GM20000 (cell line): ENCODE results near the gene C12orf43.

ENCODE experiments used
- DNase-seq: peaks from one replicate; pipeline ENCODE4 v3.0.0; 2012; ENCODE audit warnings: low spot score
- TF ChIP-seq, protein P1 (sequence below): IDR thresholded peaks from 2 replicates; pipeline ENCODE4 v1.5.1; 2012; ENCODE audit warnings: mild to moderate bottlenecking, control low read depth; ENCODE audit errors: extremely low read depth, missing control alignments

C12orf43 gene

DNA sequence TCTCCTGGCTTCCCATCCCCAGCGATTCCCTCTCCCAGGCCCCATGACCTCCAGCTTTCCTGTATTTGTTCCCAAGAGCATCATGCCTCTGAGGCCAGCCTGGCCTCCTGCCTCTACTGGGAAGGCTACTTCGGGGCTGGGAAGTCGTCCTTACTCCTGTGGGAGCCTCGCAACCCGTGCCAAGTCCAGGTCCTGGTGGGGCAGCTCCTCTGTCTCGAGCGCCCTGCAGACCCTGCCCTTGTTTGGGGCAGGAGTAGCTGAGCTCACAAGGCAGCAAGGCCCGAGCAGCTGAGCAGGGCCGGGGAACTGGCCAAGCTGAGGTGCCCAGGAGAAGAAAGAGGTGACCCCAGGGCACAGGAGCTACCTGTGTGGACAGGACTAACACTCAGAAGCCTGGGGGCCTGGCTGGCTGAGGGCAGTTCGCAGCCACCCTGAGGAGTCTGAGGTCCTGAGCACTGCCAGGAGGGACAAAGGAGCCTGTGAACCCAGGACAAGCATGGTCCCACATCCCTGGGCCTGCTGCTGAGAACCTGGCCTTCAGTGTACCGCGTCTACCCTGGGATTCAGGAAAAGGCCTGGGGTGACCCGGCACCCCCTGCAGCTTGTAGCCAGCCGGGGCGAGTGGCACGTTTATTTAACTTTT, 14.3 kb downstream of the C12orf43 start:
- DNase-seq = no peak

DNA sequence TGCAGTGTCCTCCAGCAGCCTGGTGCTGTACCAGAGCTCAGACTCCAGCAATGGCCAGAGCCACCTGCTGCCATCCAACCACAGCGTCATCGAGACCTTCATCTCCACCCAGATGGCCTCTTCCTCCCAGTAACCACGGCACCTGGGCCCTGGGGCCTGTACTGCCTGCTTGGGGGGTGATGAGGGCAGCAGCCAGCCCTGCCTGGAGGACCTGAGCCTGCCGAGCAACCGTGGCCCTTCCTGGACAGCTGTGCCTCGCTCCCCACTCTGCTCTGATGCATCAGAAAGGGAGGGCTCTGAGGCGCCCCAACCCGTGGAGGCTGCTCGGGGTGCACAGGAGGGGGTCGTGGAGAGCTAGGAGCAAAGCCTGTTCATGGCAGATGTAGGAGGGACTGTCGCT, 15.2 kb downstream of the C12orf43 start:
- no peak for DNase-seq
- TF ChIP-seq, protein P1, sequence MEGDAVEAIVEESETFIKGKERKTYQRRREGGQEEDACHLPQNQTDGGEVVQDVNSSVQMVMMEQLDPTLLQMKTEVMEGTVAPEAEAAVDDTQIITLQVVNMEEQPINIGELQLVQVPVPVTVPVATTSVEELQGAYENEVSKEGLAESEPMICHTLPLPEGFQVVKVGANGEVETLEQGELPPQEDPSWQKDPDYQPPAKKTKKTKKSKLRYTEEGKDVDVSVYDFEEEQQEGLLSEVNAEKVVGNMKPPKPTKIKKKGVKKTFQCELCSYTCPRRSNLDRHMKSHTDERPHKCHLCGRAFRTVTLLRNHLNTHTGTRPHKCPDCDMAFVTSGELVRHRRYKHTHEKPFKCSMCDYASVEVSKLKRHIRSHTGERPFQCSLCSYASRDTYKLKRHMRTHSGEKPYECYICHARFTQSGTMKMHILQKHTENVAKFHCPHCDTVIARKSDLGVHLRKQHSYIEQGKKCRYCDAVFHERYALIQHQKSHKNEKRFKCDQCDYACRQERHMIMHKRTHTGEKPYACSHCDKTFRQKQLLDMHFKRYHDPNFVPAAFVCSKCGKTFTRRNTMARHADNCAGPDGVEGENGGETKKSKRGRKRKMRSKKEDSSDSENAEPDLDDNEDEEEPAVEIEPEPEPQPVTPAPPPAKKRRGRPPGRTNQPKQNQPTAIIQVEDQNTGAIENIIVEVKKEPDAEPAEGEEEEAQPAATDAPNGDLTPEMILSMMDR = no peak

More for the DNA sequence above, 14.3 kb downstream of the C12orf43 start:
- TF ChIP-seq, protein P1 = no peak

DNA sequence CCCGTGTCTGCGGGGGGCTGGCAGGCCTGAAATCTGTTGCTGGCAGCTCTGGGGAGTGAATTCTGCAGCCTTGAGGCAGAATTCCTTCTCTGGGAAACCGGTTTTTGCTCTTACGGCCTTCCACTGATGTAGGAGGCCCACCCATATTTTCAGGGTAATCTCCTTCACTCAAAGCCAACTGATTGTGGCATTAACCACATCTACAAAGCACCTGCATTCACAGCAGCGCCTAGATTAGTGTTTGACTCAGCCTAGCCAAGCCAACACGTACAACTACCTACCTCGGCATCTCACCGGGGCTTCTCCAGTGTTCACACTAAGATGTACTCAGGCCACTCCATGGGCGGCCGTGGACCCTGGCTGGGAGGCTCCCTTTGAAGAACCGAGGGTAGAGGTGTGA, 15.8 kb downstream of the C12orf43 start:
- TF ChIP-seq, protein P1 = no peak
- no peak for DNase-seq

DNA sequence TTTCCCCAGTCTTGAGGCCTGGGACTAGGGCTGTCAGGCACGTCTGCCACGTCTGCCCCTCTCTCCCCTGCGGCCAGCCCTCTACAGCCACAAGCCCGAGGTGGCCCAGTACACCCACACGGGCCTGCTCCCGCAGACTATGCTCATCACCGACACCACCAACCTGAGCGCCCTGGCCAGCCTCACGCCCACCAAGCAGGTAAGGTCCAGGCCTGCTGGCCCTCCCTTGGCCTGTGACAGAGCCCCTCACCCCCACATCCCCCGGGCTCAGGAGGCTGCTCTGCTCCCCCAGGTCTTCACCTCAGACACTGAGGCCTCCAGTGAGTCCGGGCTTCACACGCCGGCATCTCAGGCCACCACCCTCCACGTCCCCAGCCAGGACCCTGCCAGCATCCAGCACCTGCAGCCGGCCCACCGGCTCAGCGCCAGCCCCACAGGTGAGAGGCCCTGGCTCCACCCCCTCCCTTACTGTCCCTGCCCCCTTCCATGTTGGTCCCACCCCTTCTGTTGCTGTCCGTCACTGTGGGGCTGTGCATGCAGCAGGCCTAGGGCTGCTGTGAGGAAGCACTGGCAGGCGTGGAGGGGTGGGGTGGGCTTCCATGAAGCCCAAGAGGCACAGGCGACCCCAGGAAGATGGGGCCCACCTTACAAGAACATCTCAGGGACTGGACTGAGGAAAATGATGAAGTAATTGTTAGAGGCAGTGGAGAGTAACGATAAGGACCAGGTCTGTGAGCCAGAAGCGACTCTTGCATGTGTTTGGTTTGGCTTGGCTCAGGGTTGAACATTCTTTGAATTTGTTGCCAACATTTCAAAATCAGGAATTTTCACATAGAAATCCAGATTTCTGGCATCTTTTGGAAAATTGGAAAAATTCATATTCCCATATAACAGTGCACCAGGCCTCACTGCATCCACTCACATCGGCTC, 16.8 kb downstream of the C12orf43 start:
- TF ChIP-seq, protein P1 = no peak
- DNase-seq = no peak

DNA sequence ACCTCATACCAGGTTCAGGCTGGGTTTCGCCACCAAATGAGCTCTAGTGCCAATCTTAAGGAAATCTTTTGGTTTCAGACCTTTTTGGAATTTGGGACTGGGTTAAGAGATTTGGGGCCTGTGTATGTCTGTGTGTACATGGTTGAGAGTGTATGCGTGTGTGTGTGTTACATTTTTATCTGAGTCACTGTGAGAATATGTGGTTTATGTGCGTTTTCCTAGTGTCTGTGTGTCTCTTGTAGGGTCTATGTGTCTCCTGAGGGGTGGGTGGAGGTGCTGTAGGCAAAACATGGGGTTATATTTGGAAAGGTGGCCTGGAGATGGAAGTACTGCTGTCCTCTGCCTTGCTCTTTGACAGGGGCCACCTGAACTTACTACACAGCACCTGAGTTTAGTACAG, 17.9 kb downstream of the C12orf43 start:
- TF ChIP-seq, protein P1 = no peak
- DNase-seq = no peak

DNA sequence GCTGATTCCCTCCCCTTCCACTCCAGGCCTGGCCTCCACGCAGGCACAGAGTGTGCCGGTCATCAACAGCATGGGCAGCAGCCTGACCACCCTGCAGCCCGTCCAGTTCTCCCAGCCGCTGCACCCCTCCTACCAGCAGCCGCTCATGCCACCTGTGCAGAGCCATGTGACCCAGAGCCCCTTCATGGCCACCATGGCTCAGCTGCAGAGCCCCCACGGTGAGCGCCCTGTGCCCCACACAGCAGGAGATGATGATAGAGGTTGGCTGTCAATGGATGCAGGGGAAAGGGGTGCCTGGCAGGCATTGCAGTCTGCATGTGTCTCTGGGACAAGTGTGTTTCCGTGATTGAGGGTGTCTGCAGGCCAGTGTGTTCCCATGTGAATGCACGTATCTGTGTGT, 18.8 kb downstream of the C12orf43 start:
- TF ChIP-seq, protein P1 = no peak
- DNase-seq = no peak

DNA sequence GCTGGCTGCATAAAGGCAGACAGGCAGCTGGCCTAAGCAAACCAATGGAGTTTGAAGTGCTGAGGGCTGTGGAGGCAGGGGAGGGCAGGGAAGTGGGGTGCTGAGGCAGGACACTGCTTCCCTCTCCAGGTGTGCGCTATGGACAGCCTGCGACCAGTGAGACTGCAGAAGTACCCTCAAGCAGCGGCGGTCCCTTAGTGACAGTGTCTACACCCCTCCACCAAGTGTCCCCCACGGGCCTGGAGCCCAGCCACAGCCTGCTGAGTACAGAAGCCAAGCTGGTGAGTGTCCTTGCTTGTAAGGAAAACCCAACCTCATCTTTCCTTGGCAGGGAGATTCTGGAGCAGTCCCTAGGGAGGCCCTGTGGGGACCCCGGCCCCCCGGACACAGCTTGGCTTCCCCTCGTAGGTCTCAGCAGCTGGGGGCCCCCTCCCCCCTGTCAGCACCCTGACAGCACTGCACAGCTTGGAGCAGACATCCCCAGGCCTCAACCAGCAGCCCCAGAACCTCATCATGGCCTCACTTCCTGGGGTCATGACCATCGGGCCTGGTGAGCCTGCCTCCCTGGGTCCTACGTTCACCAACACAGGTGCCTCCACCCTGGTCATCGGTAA, 20.0 kb downstream of the C12orf43 start:
- no peak for DNase-seq
- TF ChIP-seq, protein P1 = no peak
